IPS DF 19.7 (cell line): ENCODE data around the gene GPR26.
"Not testable (repeated sequence)": the region's sequence is repeated elsewhere in the genome, so short reads cannot be mapped to it uniquely, and the experiment has no call there.

Source experiments
- DNase-seq: peaks from one replicate; pipeline ENCODE4 v3.0.0-alpha.2; 2013; ENCODE audit warnings: low read depth, low spot score

Gene GPR26

GRCh38 chr10:123706236-123706635 lies 40.1 kb downstream of the GPR26 start:
- no peak for DNase-seq

- no peak for DNase-seq
Measured at GRCh38 chr10:123715546-123715945, 49.4 kb downstream of the GPR26 start.

- DNase-seq, result no peak
Measured at GRCh38 chr10:123717336-123717735, 51.2 kb downstream of the GPR26 start.

- DNase-seq, result no peak
Measured at GRCh38 chr10:123718544-123719060, 52.4 kb downstream of the GPR26 start.

GRCh38 chr10:123720536-123720935 lies 54.4 kb downstream of the GPR26 start:
- DNase-seq, result no peak

- DNase-seq, result no peak
Measured at GRCh38 chr10:123721441-123722049, 55.4 kb downstream of the GPR26 start.

GRCh38 chr10:123722351-123722750 lies 56.2 kb downstream of the GPR26 start:
- DNase-seq, result no peak

GRCh38 chr10:123724747-123725146 lies 58.6 kb downstream of the GPR26 start:
- DNase-seq, result no peak

- DNase-seq, result no peak
Measured at GRCh38 chr10:123726381-123726780, 60.2 kb downstream of the GPR26 start.

GRCh38 chr10:123726836-123727235 lies 60.7 kb downstream of the GPR26 start:
- no peak for DNase-seq

GRCh38 chr10:123729523-123729922 lies 63.4 kb downstream of the GPR26 start:
- no peak for DNase-seq

GRCh38 chr10:123736917-123737316 lies 70.8 kb downstream of the GPR26 start:
- not testable (repeated sequence) for DNase-seq

- DNase-seq, result no peak
Measured at GRCh38 chr10:123741146-123741545, 75.0 kb downstream of the GPR26 start.

GRCh38 chr10:123741711-123742110 lies 75.6 kb downstream of the GPR26 start:
- DNase-seq, result no peak

GRCh38 chr10:123742751-123743440 lies 76.7 kb downstream of the GPR26 start:
- no peak for DNase-seq

GRCh38 chr10:123743441-123744223 lies 77.5 kb downstream of the GPR26 start:
- no peak for DNase-seq

- DNase-seq, result no peak
Measured at GRCh38 chr10:123744224-123744536, 78.0 kb downstream of the GPR26 start.
